Natural killer cell (primary cell): ENCODE data around the gene KCNK1. TPM values are rescaled to one million over a fixed set of nuclear protein-coding genes. Genes with fewer than 3 reads are reported as not detected.

Experiments
- ATAC-seq, 3 donors: fragments of 150-1000 bp in 2 of 3; fragments of 200-7000 bp in 1 of 3; cut with Tn5 transposase; 1 replicate in 1 of 3; 2 replicates in 2 of 3; pipeline ENCODE4 v1.10.0; 2021; ENCODE audit warnings: mild to moderate bottlenecking in 2 of 3, moderate library complexity in 2 of 3
- DNase-seq, 2 donors: peaks; one replicate each; pipeline versions ENCODE4 v3.0.0 to v3.0.0-alpha.2; 2013 to 2021; ENCODE audit warnings: mixed read lengths in 1 of 2
- H3K27ac ChIP-seq: one replicate; pipeline ENCODE4 v1.5.1; 2013; ENCODE audit warnings: mild to moderate bottlenecking, low read length
- H3K27me3 ChIP-seq: one replicate; pipeline ENCODE4 v1.6.1; 2013; ENCODE audit warnings: low read length; ENCODE audit not compliant: control insufficient read depth, insufficient read depth
- H3K36me3 ChIP-seq: one replicate; pipeline ENCODE4 v1.6.1; 2013; ENCODE audit warnings: low read length; ENCODE audit not compliant: control insufficient read depth, insufficient read depth
- H3K4me1 ChIP-seq: one replicate; pipeline ENCODE4 v1.6.1; 2013; ENCODE audit warnings: low read length; ENCODE audit not compliant: control insufficient read depth, insufficient read depth
- H3K4me3 ChIP-seq: one replicate; pipeline ENCODE4 v1.5.1; 2013; ENCODE audit warnings: low read length
- H3K9me3 ChIP-seq: one replicate; pipeline ENCODE4 v1.6.1; 2013; ENCODE audit warnings: low read length; ENCODE audit not compliant: control insufficient read depth, insufficient read depth
- H3K27ac Mint-ChIP-seq, 2 donors: one replicate each; pipeline ENCODE4 v1.8.0; 2022; ENCODE audit warnings: mild to moderate bottlenecking in 2 of 2, mixed read lengths in 2 of 2, moderate library complexity in 1 of 2
- H3K27me3 Mint-ChIP-seq, 2 donors: one replicate each; pipeline ENCODE4 v1.8.0; 2022; ENCODE audit warnings: low read depth in 2 of 2, mixed read lengths in 2 of 2
- H3K36me3 Mint-ChIP-seq: one replicate; pipeline ENCODE4 v1.8.0; 2022; ENCODE audit warnings: mixed read lengths
- H3K4me1 Mint-ChIP-seq, 2 donors: one replicate each; pipeline ENCODE4 v1.8.0; 2022; ENCODE audit warnings: mixed read lengths in 2 of 2
- H3K4me3 Mint-ChIP-seq: one replicate; pipeline ENCODE4 v1.8.0; 2022; ENCODE audit warnings: mild to moderate bottlenecking, moderate library complexity, mixed read lengths
- H3K9me3 Mint-ChIP-seq, 2 donors: one replicate each; pipeline ENCODE4 v1.8.0; 2022; ENCODE audit warnings: mixed read lengths in 2 of 2
- CTCF ChIP-seq: fragments of 200-600 bp; IDR thresholded peaks from one replicate; pipeline ENCODE4 v1.8.0; 2022; ENCODE audit warnings: antibody characterized with exemption
- WGBS: methylation state at CpG from one replicate; pipeline ENCODE4 v1.1.7; 2013; ENCODE audit warnings: missing lambda C conversion rate; ENCODE audit not compliant: insufficient coverage; 5-methylcytosine and 5-hydroxymethylcytosine counted together
- intact Hi-C: fragments of 100-400 bp; cut with micrococcal nuclease; formaldehyde crosslinking; loops from one replicate; pipeline ENCODE4 v1.14.2; 2022
- total RNA-seq, 4 donors: library from RNA; stranded (reverse); fragments of 120-200 nt in 1 of 4; gene quantifications; one replicate each; pipeline versions ENCODE4 v1.2.3 to v1.2.4, GENCODE V29; 2013 to 2022

KCNK1 gene
- total RNA-seq, 3 donors from 2014 or later (not counting 1 experiment from before 2014, with no cell fraction given): 0.16 TPM; not detected in 2

GRCh38 chr1:233636503-233636877, 22.6 kb downstream of the KCNK1 start:
- H3K4me1 Mint-ChIP-seq: no peaks in the 10 kb centered on the region
- no peak overlapping the region for H3K27ac ChIP-seq
- no peak overlapping the region for H3K27ac Mint-ChIP-seq
- H3K27me3 ChIP-seq: no peaks in the 10 kb centered on the region
- WGBS: 85% methylated on average over 2 of the region's 2 CpGs
- H3K4me1 ChIP-seq: no peaks in the 10 kb centered on the region
- intact Hi-C loops: no loop called here
- DNase-seq: no peak
- ATAC-seq: no peak
- H3K36me3 Mint-ChIP-seq: no peaks in the 10 kb centered on the region
- TF ChIP-seq CTCF: no peak
- no peak overlapping the region for H3K4me3 Mint-ChIP-seq
- H3K27me3 Mint-ChIP-seq: peaks cover 0 to 2% of the 10 kb centered on the region in 2 donors
- no peaks in the 10 kb centered on the region for H3K9me3 ChIP-seq
- no peak overlapping the region for H3K4me3 ChIP-seq
- no peaks in the 10 kb centered on the region for H3K36me3 ChIP-seq
- H3K9me3 Mint-ChIP-seq: peaks cover 5 to 6% of the 10 kb centered on the region in 2 donors

GRCh38 chr1:233638513-233638912, 24.6 kb downstream of the KCNK1 start:
- Histone ChIP-seq H3K4me1 (no peaks in the 10 kb centered on the region), H3K27me3 (no peaks in the 10 kb centered on the region), H3K27ac (no peak overlapping the region), H3K4me3 (no peak overlapping the region), H3K9me3 (no peaks in the 10 kb centered on the region), H3K36me3 (no peaks in the 10 kb centered on the region)
- Mint-ChIP-seq H3K36me3 (no peaks in the 10 kb centered on the region), H3K27me3 (peaks cover 0 to 2% of the 10 kb centered on the region in 2 donors), H3K9me3 (peaks cover 6 to 7% of the 10 kb centered on the region in 2 donors), H3K4me3 (no peak overlapping the region), H3K4me1 (no peaks in the 10 kb centered on the region), H3K27ac (no peak overlapping the region)
- DNase-seq: no peak
- ATAC-seq: no peak
- WGBS: 85% methylated on average over 7 of the region's 7 CpGs
- intact Hi-C loops: no loop called here
- no peak for TF ChIP-seq CTCF

- TF ChIP-seq CTCF: no peak
- Histone ChIP-seq H3K4me1 (no peaks in the 10 kb centered on the region), H3K36me3 (no peaks in the 10 kb centered on the region), H3K9me3 (no peaks in the 10 kb centered on the region), H3K27me3 (no peaks in the 10 kb centered on the region), H3K4me3 (no peak overlapping the region), H3K27ac (no peak overlapping the region)
- Mint-ChIP-seq H3K27me3 (peaks cover 0 to 2% of the 10 kb centered on the region in 2 donors), H3K36me3 (no peaks in the 10 kb centered on the region), H3K4me1 (no peaks in the 10 kb centered on the region), H3K27ac (no peak overlapping the region), H3K9me3 (peaks cover 6 to 7% of the 10 kb centered on the region in 2 donors), H3K4me3 (no peak overlapping the region)
- WGBS: 12% methylated on average over 4 of the region's 5 CpGs
- intact Hi-C loops: no loop called here
- ATAC-seq (no peak), DNase-seq (no peak)
Measured at GRCh38 chr1:233639611-233640010, 25.7 kb downstream of the KCNK1 start.

- DNase-seq (no peak), ATAC-seq (no peak)
- Mint-ChIP-seq H3K27me3 (peaks cover 0 to 2% of the 10 kb centered on the region in 2 donors), H3K27ac (no peak overlapping the region), H3K9me3 (peaks cover 6 to 7% of the 10 kb centered on the region in 2 donors), H3K36me3 (no peaks in the 10 kb centered on the region), H3K4me3 (no peak overlapping the region), H3K4me1 (no peaks in the 10 kb centered on the region)
- no peak overlapping the region for H3K27ac ChIP-seq
- no peak overlapping the region for H3K4me3 ChIP-seq
- 79% methylated on average over 2 of the region's 3 CpGs for WGBS
- intact Hi-C loops: no loop called here
- no peaks in the 10 kb centered on the region for H3K4me1 ChIP-seq
- no peaks in the 10 kb centered on the region for H3K36me3 ChIP-seq
- H3K9me3 ChIP-seq: no peaks in the 10 kb centered on the region
- TF ChIP-seq CTCF: no peak
- no peaks in the 10 kb centered on the region for H3K27me3 ChIP-seq
Measured at GRCh38 chr1:233640179-233640578, 26.3 kb downstream of the KCNK1 start.
